Nephron (organoid): Measurements from ENCODE around the gene ARHGAP15.

Experiments used
- H3K27ac Mint-ChIP-seq, 3 experiments: 2 replicates each; pipeline ENCODE4 v1.8.0; 2020; ENCODE audit warnings: mixed read lengths in 3 of 3, mild to moderate bottlenecking in 2 of 3, moderate library complexity in 1 of 3
- H3K27me3 Mint-ChIP-seq: 2 replicates; pipeline ENCODE4 v1.8.0; 2021; ENCODE audit warnings: low read depth, mild to moderate bottlenecking, moderate library complexity, mixed read lengths
- H3K36me3 Mint-ChIP-seq: 2 replicates; pipeline ENCODE4 v1.8.0; 2020; ENCODE audit warnings: low read depth, mixed read lengths
- H3K4me1 Mint-ChIP-seq: 2 replicates; pipeline ENCODE4 v1.8.0; 2020; ENCODE audit warnings: mixed read lengths
- H3K4me3 Mint-ChIP-seq, 3 experiments: 2 replicates each; pipeline ENCODE4 v1.8.0; 2020; ENCODE audit warnings: mild to moderate bottlenecking in 3 of 3, mixed read lengths in 3 of 3, moderate library complexity in 2 of 3
- H3K9me3 Mint-ChIP-seq: 2 replicates; pipeline ENCODE4 v1.8.0; 2020; ENCODE audit warnings: mixed read lengths
- TF ChIP-seq, protein P1 (sequence below), 3 experiments: fragments of 200-600 bp; sonication (generic); IDR thresholded peaks; one replicate each; pipeline ENCODE4 v1.5.0; 2021; ENCODE audit warnings: antibody characterized with exemption in 3 of 3; ENCODE audit not compliant: unreplicated experiment in 3 of 3

The ARHGAP15 gene

DNA sequence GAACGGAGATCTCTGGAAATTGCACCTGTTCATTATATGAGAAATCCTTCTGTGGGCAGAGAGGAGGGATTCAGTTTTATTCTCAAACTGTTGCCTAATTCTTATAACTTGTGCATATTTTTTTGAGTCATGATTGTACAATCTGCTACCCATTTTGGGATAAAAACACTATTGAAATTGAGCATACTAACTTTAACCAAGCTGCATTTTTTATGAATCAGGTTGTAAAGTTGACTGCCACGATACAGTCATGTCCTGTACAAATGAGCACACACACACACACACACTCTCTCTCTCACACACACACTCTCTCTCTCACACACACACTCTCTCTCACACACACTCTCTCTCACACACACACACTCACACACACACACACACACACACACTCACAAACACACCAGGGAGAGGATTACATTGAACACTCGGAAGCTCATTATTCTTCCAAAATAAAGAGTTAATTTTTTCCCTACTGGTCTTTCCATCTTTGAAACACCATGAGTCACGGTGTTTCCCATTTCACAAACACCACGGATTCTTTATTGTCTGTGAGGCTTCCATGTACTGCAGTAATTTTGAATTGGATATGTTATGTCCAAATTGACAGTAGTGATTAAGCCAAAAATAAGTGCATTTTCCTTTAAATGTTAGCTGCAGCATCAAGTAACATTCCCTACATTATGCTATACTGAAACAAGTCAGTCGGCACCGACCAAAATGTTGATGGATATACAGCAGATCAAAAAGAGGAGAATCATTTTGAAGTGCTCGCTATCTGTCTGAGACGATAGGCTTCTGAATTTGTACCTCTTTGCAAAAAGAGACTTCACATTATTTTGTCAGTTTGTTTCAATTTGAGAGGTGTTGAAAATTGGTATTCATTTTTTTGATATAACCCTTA is 216.9 kb downstream of the ARHGAP15 start:
- TF ChIP-seq, protein P1, sequence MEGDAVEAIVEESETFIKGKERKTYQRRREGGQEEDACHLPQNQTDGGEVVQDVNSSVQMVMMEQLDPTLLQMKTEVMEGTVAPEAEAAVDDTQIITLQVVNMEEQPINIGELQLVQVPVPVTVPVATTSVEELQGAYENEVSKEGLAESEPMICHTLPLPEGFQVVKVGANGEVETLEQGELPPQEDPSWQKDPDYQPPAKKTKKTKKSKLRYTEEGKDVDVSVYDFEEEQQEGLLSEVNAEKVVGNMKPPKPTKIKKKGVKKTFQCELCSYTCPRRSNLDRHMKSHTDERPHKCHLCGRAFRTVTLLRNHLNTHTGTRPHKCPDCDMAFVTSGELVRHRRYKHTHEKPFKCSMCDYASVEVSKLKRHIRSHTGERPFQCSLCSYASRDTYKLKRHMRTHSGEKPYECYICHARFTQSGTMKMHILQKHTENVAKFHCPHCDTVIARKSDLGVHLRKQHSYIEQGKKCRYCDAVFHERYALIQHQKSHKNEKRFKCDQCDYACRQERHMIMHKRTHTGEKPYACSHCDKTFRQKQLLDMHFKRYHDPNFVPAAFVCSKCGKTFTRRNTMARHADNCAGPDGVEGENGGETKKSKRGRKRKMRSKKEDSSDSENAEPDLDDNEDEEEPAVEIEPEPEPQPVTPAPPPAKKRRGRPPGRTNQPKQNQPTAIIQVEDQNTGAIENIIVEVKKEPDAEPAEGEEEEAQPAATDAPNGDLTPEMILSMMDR (IDR thresholded peaks at IDR 0.05; ENCODE audit: unreplicated experiment in 3 of 3): no peak
- H3K9me3 Mint-ChIP-seq: no peaks in the 10 kb centered on the region
- H3K27me3 Mint-ChIP-seq: no peaks in the 10 kb centered on the region
- no peaks in the 10 kb centered on the region for H3K36me3 Mint-ChIP-seq
- peaks cover 3% of the 10 kb centered on the region for H3K4me1 Mint-ChIP-seq
- H3K4me3 Mint-ChIP-seq: no peak overlapping the region
- H3K27ac Mint-ChIP-seq: peak overlapping the region in 1 of 3 experiments; percentile 3

GRCh38 chr2:143347271-143347695 is 218.1 kb downstream of the ARHGAP15 start:
- no peak overlapping the region for H3K4me3 Mint-ChIP-seq
- peaks cover 3% of the 10 kb centered on the region for H3K4me1 Mint-ChIP-seq
- H3K36me3 Mint-ChIP-seq: no peaks in the 10 kb centered on the region
- H3K27me3 Mint-ChIP-seq: no peaks in the 10 kb centered on the region
- TF ChIP-seq, protein P1 (IDR thresholded peaks at IDR 0.05; ENCODE audit: unreplicated experiment in 3 of 3): no peak
- no peak overlapping the region for H3K27ac Mint-ChIP-seq
- H3K9me3 Mint-ChIP-seq: no peaks in the 10 kb centered on the region

DNA sequence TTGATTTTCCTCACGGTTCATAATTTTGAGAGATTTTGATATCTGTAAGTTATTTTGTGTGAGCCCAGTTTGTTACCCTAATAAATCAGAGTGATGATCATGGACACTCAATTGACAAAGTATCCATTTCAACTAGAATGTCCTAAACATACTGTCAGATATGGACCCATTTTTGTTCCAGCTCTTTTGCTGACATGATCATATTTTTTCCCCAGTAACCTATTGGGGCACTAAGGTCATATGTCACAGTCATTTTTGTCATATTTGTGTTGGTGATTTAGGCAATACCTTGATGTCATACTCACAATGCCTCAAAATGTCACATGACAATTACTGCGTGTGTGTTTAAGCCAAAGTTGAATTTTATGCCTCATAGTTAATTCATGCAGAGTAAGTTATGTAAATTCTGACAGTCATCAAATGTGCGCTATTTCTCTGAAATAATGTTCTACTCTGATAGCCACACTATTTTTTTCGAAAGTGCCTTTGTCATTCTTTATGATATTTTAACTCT is 218.7 kb downstream of the ARHGAP15 start:
- Mint-ChIP-seq H3K4me1 (peaks cover 3% of the 10 kb centered on the region), H3K4me3 (no peak overlapping the region), H3K27ac (no peak overlapping the region), H3K9me3 (no peaks in the 10 kb centered on the region), H3K36me3 (no peaks in the 10 kb centered on the region), H3K27me3 (no peaks in the 10 kb centered on the region)
- TF ChIP-seq, protein P1 (IDR thresholded peaks at IDR 0.05; ENCODE audit: unreplicated experiment in 3 of 3): no peak

GRCh38 chr2:143354050-143354750 is 225.0 kb downstream of the ARHGAP15 start:
- TF ChIP-seq, protein P1 (IDR thresholded peaks at IDR 0.05; ENCODE audit: unreplicated experiment in 3 of 3): no peak
- peaks cover 10% of the 10 kb centered on the region for H3K4me1 Mint-ChIP-seq
- H3K4me3 Mint-ChIP-seq: no peak overlapping the region
- no peaks in the 10 kb centered on the region for H3K36me3 Mint-ChIP-seq
- H3K27me3 Mint-ChIP-seq: no peaks in the 10 kb centered on the region
- H3K27ac Mint-ChIP-seq: no peak overlapping the region
- H3K9me3 Mint-ChIP-seq: no peaks in the 10 kb centered on the region

DNA sequence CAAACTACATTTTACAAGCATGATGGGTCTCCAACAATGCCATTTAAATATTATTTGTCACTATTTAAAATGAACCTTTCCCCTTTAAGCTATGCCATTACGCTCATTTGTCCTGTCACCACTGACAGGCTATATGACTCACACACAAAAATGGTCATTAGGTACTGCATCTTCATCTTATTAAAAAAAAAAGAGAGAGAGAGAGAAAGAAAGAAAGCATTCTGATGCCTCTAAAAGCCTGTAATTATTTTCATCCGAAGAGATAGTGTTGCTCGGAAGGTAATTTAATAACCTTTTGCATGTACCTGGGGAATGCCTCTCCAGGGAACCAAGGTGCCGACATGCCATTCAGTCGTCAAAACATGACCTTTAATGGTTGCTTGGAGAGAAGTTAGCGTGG is 226.7 kb downstream of the ARHGAP15 start:
- H3K27ac Mint-ChIP-seq: no peak overlapping the region
- H3K27me3 Mint-ChIP-seq: no peaks in the 10 kb centered on the region
- TF ChIP-seq, protein P1 (IDR thresholded peaks at IDR 0.05; ENCODE audit: unreplicated experiment in 3 of 3): no peak
- no peaks in the 10 kb centered on the region for H3K36me3 Mint-ChIP-seq
- peaks cover 10% of the 10 kb centered on the region for H3K4me1 Mint-ChIP-seq
- H3K9me3 Mint-ChIP-seq: no peaks in the 10 kb centered on the region
- H3K4me3 Mint-ChIP-seq: no peak overlapping the region
